Natural killer cell (primary cell): ENCODE measurements around the gene THSD4. TPM values are rescaled to one million over a fixed set of nuclear protein-coding genes. Genes with fewer than 3 reads are reported as not detected.

Experiments
- ATAC-seq, 3 donors: fragments of 150-1000 bp in 2 of 3; fragments of 200-7000 bp in 1 of 3; cut with Tn5 transposase; 1 replicate in 1 of 3; 2 replicates in 2 of 3; pipeline ENCODE4 v1.10.0; 2021; ENCODE audit warnings: mild to moderate bottlenecking in 2 of 3, moderate library complexity in 2 of 3
- DNase-seq, 2 donors: peaks; one replicate each; pipeline versions ENCODE4 v3.0.0 to v3.0.0-alpha.2; 2013 to 2021; ENCODE audit warnings: mixed read lengths in 1 of 2
- H3K27ac ChIP-seq: one replicate; pipeline ENCODE4 v1.5.1; 2013; ENCODE audit warnings: mild to moderate bottlenecking, low read length
- H3K27me3 ChIP-seq: one replicate; pipeline ENCODE4 v1.6.1; 2013; ENCODE audit warnings: low read length; ENCODE audit not compliant: control insufficient read depth, insufficient read depth
- H3K36me3 ChIP-seq: one replicate; pipeline ENCODE4 v1.6.1; 2013; ENCODE audit warnings: low read length; ENCODE audit not compliant: control insufficient read depth, insufficient read depth
- H3K4me1 ChIP-seq: one replicate; pipeline ENCODE4 v1.6.1; 2013; ENCODE audit warnings: low read length; ENCODE audit not compliant: control insufficient read depth, insufficient read depth
- H3K4me3 ChIP-seq: one replicate; pipeline ENCODE4 v1.5.1; 2013; ENCODE audit warnings: low read length
- H3K9me3 ChIP-seq: one replicate; pipeline ENCODE4 v1.6.1; 2013; ENCODE audit warnings: low read length; ENCODE audit not compliant: control insufficient read depth, insufficient read depth
- H3K27ac Mint-ChIP-seq, 2 donors: one replicate each; pipeline ENCODE4 v1.8.0; 2022; ENCODE audit warnings: mild to moderate bottlenecking in 2 of 2, mixed read lengths in 2 of 2, moderate library complexity in 1 of 2
- H3K27me3 Mint-ChIP-seq, 2 donors: one replicate each; pipeline ENCODE4 v1.8.0; 2022; ENCODE audit warnings: low read depth in 2 of 2, mixed read lengths in 2 of 2
- H3K36me3 Mint-ChIP-seq: one replicate; pipeline ENCODE4 v1.8.0; 2022; ENCODE audit warnings: mixed read lengths
- H3K4me1 Mint-ChIP-seq, 2 donors: one replicate each; pipeline ENCODE4 v1.8.0; 2022; ENCODE audit warnings: mixed read lengths in 2 of 2
- H3K4me3 Mint-ChIP-seq: one replicate; pipeline ENCODE4 v1.8.0; 2022; ENCODE audit warnings: mild to moderate bottlenecking, moderate library complexity, mixed read lengths
- H3K9me3 Mint-ChIP-seq, 2 donors: one replicate each; pipeline ENCODE4 v1.8.0; 2022; ENCODE audit warnings: mixed read lengths in 2 of 2
- CTCF ChIP-seq: fragments of 200-600 bp; IDR thresholded peaks from one replicate; pipeline ENCODE4 v1.8.0; 2022; ENCODE audit warnings: antibody characterized with exemption
- WGBS: methylation state at CpG from one replicate; pipeline ENCODE4 v1.1.7; 2013; ENCODE audit warnings: missing lambda C conversion rate; ENCODE audit not compliant: insufficient coverage; 5-methylcytosine and 5-hydroxymethylcytosine counted together
- intact Hi-C: fragments of 100-400 bp; cut with micrococcal nuclease; formaldehyde crosslinking; loops from one replicate; pipeline ENCODE4 v1.14.2; 2022
- total RNA-seq, 4 donors: library from RNA; stranded (reverse); fragments of 120-200 nt in 1 of 4; gene quantifications; one replicate each; pipeline versions ENCODE4 v1.2.3 to v1.2.4, GENCODE V29; 2013 to 2022

The THSD4 gene
- total RNA-seq, 3 donors from 2014 or later (not counting 1 experiment from before 2014, with no cell fraction given), result not detected

GRCh38 chr15:71510763-71511162, 395.5 kb downstream of the THSD4 start:
- Mint-ChIP-seq H3K9me3 (no peaks in the 10 kb centered on the region), H3K4me3 (no peak overlapping the region), H3K36me3 (no peaks in the 10 kb centered on the region), H3K27ac (no peak overlapping the region), H3K4me1 (no peaks in the 10 kb centered on the region), H3K27me3 (peaks cover 8 to 21% of the 10 kb centered on the region in 2 donors)
- DNase-seq (no peak), ATAC-seq (no peak)
- no peaks in the 10 kb centered on the region for H3K9me3 ChIP-seq
- TF ChIP-seq CTCF, result no peak
- H3K36me3 ChIP-seq, result no peaks in the 10 kb centered on the region
- H3K27me3 ChIP-seq, result peaks cover 3% of the 10 kb centered on the region
- intact Hi-C loops, result no loop called here
- WGBS, result 76% methylated on average over 6 of the region's 6 CpGs
- no peak overlapping the region for H3K4me3 ChIP-seq
- no peaks in the 10 kb centered on the region for H3K4me1 ChIP-seq
- H3K27ac ChIP-seq, result no peak overlapping the region

- no peaks in the 10 kb centered on the region for H3K9me3 Mint-ChIP-seq
- Histone ChIP-seq H3K4me1 (no peaks in the 10 kb centered on the region), H3K27ac (no peak overlapping the region), H3K27me3 (peaks cover 8% of the 10 kb centered on the region), H3K36me3 (no peaks in the 10 kb centered on the region), H3K9me3 (no peaks in the 10 kb centered on the region), H3K4me3 (no peak overlapping the region)
- H3K4me3 Mint-ChIP-seq, result no peak overlapping the region
- no peaks in the 10 kb centered on the region for H3K36me3 Mint-ChIP-seq
- no peaks in the 10 kb centered on the region for H3K4me1 Mint-ChIP-seq
- DNase-seq (no peak), ATAC-seq (no peak)
- WGBS, result 77% methylated on average over 9 of the region's 15 CpGs
- no peak for TF ChIP-seq CTCF
- H3K27me3 Mint-ChIP-seq, result peaks cover 8 to 30% of the 10 kb centered on the region in 2 donors
- intact Hi-C loops, result no loop called here
- no peak overlapping the region for H3K27ac Mint-ChIP-seq
Measured at GRCh38 chr15:71511796-71512681, 396.8 kb downstream of the THSD4 start.

- Histone ChIP-seq H3K27me3 (peaks cover 8% of the 10 kb centered on the region), H3K4me1 (no peaks in the 10 kb centered on the region), H3K36me3 (no peaks in the 10 kb centered on the region), H3K27ac (no peak overlapping the region), H3K4me3 (no peak overlapping the region), H3K9me3 (no peaks in the 10 kb centered on the region)
- H3K4me3 Mint-ChIP-seq, result no peak overlapping the region
- WGBS, result 94% methylated on average over 3 of the region's 3 CpGs
- H3K9me3 Mint-ChIP-seq, result no peaks in the 10 kb centered on the region
- no peak for TF ChIP-seq CTCF
- no peaks in the 10 kb centered on the region for H3K36me3 Mint-ChIP-seq
- no peaks in the 10 kb centered on the region for H3K4me1 Mint-ChIP-seq
- H3K27ac Mint-ChIP-seq, result no peak overlapping the region
- no peak for ATAC-seq
- peaks cover 14 to 30% of the 10 kb centered on the region in 2 donors for H3K27me3 Mint-ChIP-seq
- no peak for DNase-seq
- intact Hi-C loops, result no loop called here
Measured at GRCh38 chr15:71512682-71513006, 397.4 kb downstream of the THSD4 start.
